Type B pancreatic cell (in vitro differentiated cells): ENCODE data around the gene RCOR1. TPM values are rescaled to one million over a fixed set of nuclear protein-coding genes. Genes with fewer than 3 reads are reported as not detected.

Source experiments
- DNase-seq: peaks from one replicate; pipeline ENCODE4 v3.0.0; 2021; ENCODE audit warnings: mixed read lengths; ENCODE audit not compliant: unreplicated experiment; ENCODE audit errors: extremely low spot score
- H3K27ac Mint-ChIP-seq: 2 replicates; pipeline ENCODE4 v1.8.0; 2021; ENCODE audit warnings: mild to moderate bottlenecking, mixed read lengths
- H3K27me3 Mint-ChIP-seq: 2 replicates; pipeline ENCODE4 v1.8.0; 2021; ENCODE audit warnings: mixed read lengths
- H3K36me3 Mint-ChIP-seq: 2 replicates; pipeline ENCODE4 v1.8.0; 2021; ENCODE audit warnings: mixed read lengths
- H3K4me1 Mint-ChIP-seq: one replicate; pipeline ENCODE4 v1.8.0; 2021; ENCODE audit warnings: mixed read lengths; ENCODE audit not compliant: unreplicated experiment
- H3K4me3 Mint-ChIP-seq: 2 replicates; pipeline ENCODE4 v1.8.0; 2021; ENCODE audit warnings: mild to moderate bottlenecking, mixed read lengths
- H3K9me3 Mint-ChIP-seq: 2 replicates; pipeline ENCODE4 v1.8.0; 2021; ENCODE audit warnings: mixed read lengths
- CTCF ChIP-seq: fragments of 200-600 bp; sonication (generic); conservative IDR thresholded peaks from 2 replicates; pipeline ENCODE4 v1.5.0; 2021; ENCODE audit warnings: antibody characterized with exemption, mild to moderate bottlenecking
- total RNA-seq: library from RNA; stranded (reverse); gene quantifications from 2 replicates; pipeline ENCODE4 v1.2.1, GENCODE V29; 2021; ENCODE audit warnings: low replicate concordance

The RCOR1 gene
- total RNA-seq, 1 donor from 2014 or later = 35.3 TPM

DNA sequence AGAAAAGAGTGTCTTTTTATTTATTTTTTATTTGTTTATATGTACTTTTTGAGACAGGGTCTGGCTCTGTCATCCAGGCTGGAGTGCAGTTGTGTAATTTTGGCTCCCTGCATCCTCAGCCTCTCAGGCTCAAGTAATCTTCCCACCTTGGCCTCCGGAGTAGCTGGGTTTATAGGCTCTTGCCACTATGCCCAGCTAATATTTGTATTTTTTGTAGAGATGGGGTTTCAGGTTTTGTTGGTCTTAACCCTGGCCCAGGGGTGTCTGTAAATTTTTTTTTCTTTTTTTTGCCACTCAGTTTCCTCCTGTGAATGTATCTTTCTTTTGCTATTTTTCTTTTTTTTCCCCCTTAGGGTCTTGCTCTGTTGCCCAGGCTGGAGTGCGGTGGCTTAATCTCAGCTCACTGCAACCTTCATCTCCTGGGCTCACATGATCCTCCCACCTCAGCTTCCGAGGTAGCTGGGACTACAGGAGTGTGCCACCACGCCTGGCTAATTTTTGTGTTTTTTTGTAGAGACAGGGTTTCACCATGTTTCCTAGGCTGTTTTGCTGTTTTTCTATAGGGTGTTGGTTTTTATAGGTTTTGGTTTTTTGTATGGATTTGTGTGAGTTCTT lies 11.0 kb downstream of the RCOR1 start:
- Mint-ChIP-seq H3K27ac (peak overlapping the region; percentile 44), H3K4me3 (no peak overlapping the region), H3K9me3 (no peaks in the 10 kb centered on the region), H3K4me1 (peaks cover 21% of the 10 kb centered on the region), H3K27me3 (no peaks in the 10 kb centered on the region), H3K36me3 (peaks cover 10% of the 10 kb centered on the region)
- DNase-seq = no peak
- no peak for TF ChIP-seq CTCF

DNA sequence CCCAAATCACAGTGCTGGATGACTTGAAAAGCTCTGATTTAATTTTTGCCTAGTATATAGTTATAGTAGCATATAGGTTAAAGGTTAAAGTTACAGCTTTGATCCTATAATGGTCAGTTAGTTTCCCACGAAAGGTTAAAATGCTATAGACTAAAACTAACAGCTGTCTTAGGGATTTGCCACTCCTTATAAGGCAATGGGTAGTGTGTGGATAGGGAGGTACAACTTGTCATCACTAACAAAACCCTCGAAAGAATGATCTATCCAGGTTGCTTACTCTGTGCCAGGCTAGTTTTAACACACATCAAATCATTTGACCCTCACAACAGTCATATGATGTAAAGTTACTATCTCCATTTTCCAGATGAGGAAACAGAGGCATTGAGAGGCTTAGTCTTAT lies 11.7 kb downstream of the RCOR1 start:
- no peaks in the 10 kb centered on the region for H3K27me3 Mint-ChIP-seq
- DNase-seq = no peak
- TF ChIP-seq CTCF = no peak
- H3K27ac Mint-ChIP-seq = no peak overlapping the region
- H3K4me1 Mint-ChIP-seq = peaks cover 21% of the 10 kb centered on the region
- H3K9me3 Mint-ChIP-seq = no peaks in the 10 kb centered on the region
- peaks cover 6% of the 10 kb centered on the region for H3K36me3 Mint-ChIP-seq
- H3K4me3 Mint-ChIP-seq = no peak overlapping the region

GRCh38 chr14:102605029-102605428 lies 12.6 kb downstream of the RCOR1 start:
- DNase-seq = no peak

GRCh38 chr14:102606296-102606695 lies 13.8 kb downstream of the RCOR1 start:
- Mint-ChIP-seq H3K27ac (no peak overlapping the region), H3K36me3 (peaks cover 6% of the 10 kb centered on the region), H3K27me3 (no peaks in the 10 kb centered on the region), H3K4me3 (no peak overlapping the region), H3K9me3 (no peaks in the 10 kb centered on the region), H3K4me1 (peaks cover 19% of the 10 kb centered on the region)
- no peak for TF ChIP-seq CTCF
- DNase-seq = no peak

More at GRCh38 chr14:102605029-102605428, 12.6 kb downstream of the RCOR1 start:
- Mint-ChIP-seq H3K4me1 (peaks cover 21% of the 10 kb centered on the region), H3K4me3 (no peak overlapping the region), H3K9me3 (no peaks in the 10 kb centered on the region), H3K27ac (peak overlapping the region; percentile 31), H3K27me3 (no peaks in the 10 kb centered on the region), H3K36me3 (peaks cover 6% of the 10 kb centered on the region)
- TF ChIP-seq CTCF = no peak

GRCh38 chr14:102608064-102608446 lies 15.6 kb downstream of the RCOR1 start:
- H3K27ac Mint-ChIP-seq = no peak overlapping the region
- no peak for TF ChIP-seq CTCF
- no peaks in the 10 kb centered on the region for H3K9me3 Mint-ChIP-seq
- H3K36me3 Mint-ChIP-seq = peaks cover 5% of the 10 kb centered on the region
- no peak overlapping the region for H3K4me3 Mint-ChIP-seq
- no peak for DNase-seq
- H3K27me3 Mint-ChIP-seq = no peaks in the 10 kb centered on the region
- H3K4me1 Mint-ChIP-seq = peaks cover 10% of the 10 kb centered on the region
